HepG2 (cell line): ENCODE measurements around the gene SYNM. TPM values are rescaled to one million over a fixed set of nuclear protein-coding genes. Genes with fewer than 3 reads are reported as not detected.

ENCODE experiments used
- CBX2 ChIP-seq, 2 experiments: fragments of 200-600 bp in 1 of 2; sonication (generic); formaldehyde crosslinking in 1 of 2; IDR thresholded peaks; 2 replicates each; pipeline versions ENCODE4 v1.7.0 to v1.8.1; 2018 to 2022; ENCODE audit warnings: low read depth in 2 of 2, low read length in 1 of 2, mild to moderate bottlenecking in 1 of 2, missing genetic modification reagents in 1 of 2
- CENPX ChIP-seq: sonication (generic); formaldehyde crosslinking; IDR thresholded peaks from 2 replicates; pipeline ENCODE4 v1.9.0; 2021; ENCODE audit warnings: mild to moderate bottlenecking, missing genetic modification reagents, moderate library complexity
- E2F1 ChIP-seq: sonication (generic); formaldehyde crosslinking; IDR thresholded peaks from 2 replicates; pipeline ENCODE4 v1.5.0; 2020; ENCODE audit warnings: missing genetic modification reagents
- EHMT2 ChIP-seq: fragments of 200-600 bp; sonication (generic); IDR thresholded peaks from 2 replicates; pipeline ENCODE4 v1.7.0; 2017; ENCODE audit warnings: antibody characterized with exemption, low read depth, low read length, borderline replicate concordance
- JUND ChIP-seq: sonication (generic); formaldehyde crosslinking; IDR thresholded peaks from 2 replicates; pipeline ENCODE4 v1.8.0; 2022; ENCODE audit warnings: mild to moderate bottlenecking, missing genetic modification reagents
- KAT7 ChIP-seq: IDR thresholded peaks from 2 replicates; pipeline ENCODE4 v1.6.1; 2018; ENCODE audit warnings: borderline replicate concordance, missing compliant biosample characterization
- KDM3A ChIP-seq: IDR thresholded peaks from 2 replicates; pipeline ENCODE4 v1.6.1; 2018; ENCODE audit warnings: low read depth, missing compliant biosample characterization
- MED13 ChIP-seq: sonication (generic); formaldehyde crosslinking; IDR thresholded peaks from 2 replicates; pipeline ENCODE4 v1.5.0; 2020; ENCODE audit warnings: missing genetic modification reagents
- NFE2L2 ChIP-seq: fragments of 150-350 bp; IDR thresholded peaks from 2 replicates; pipeline ENCODE4 v1.6.1; 2014; ENCODE audit warnings: low read length
- NR0B2 ChIP-seq: sonication (generic); formaldehyde crosslinking; IDR thresholded peaks from 2 replicates; pipeline ENCODE4 v1.4.0; 2020; ENCODE audit warnings: mild to moderate bottlenecking, missing genetic modification reagents
- PBX3 ChIP-seq: sonication (generic); formaldehyde crosslinking; IDR thresholded peaks from 2 replicates; pipeline ENCODE4 v1.8.1; 2023; ENCODE audit warnings: missing genetic modification reagents, inconsistent platforms, borderline replicate concordance
- RAD51 ChIP-seq: fragments of 450-650 bp; IDR thresholded peaks from 2 replicates; pipeline ENCODE4 v1.6.1; 2016; ENCODE audit warnings: borderline replicate concordance
- SCMH1 ChIP-seq: sonication (generic); formaldehyde crosslinking; IDR thresholded peaks from 2 replicates; pipeline ENCODE4 v1.9.0; 2021; ENCODE audit warnings: missing genetic modification reagents, mild to moderate bottlenecking, borderline replicate concordance
- TAF1 ChIP-seq: sonication (generic); formaldehyde crosslinking; IDR thresholded peaks from 2 replicates; pipeline ENCODE4 v1.4.0; 2020; ENCODE audit warnings: missing genetic modification reagents
- TFDP2 ChIP-seq: sonication (generic); formaldehyde crosslinking; IDR thresholded peaks from 2 replicates; pipeline ENCODE4 v1.4.0; 2020; ENCODE audit warnings: missing genetic modification reagents
- ZBTB14 ChIP-seq: sonication (generic); formaldehyde crosslinking; IDR thresholded peaks from 2 replicates; pipeline ENCODE4 v1.4.0; 2020; ENCODE audit warnings: missing genetic modification reagents
- ZFY ChIP-seq: sonication (generic); formaldehyde crosslinking; IDR thresholded peaks from 2 replicates; pipeline ENCODE4 v1.4.0; 2020; ENCODE audit warnings: missing genetic modification reagents
- ZNF274 ChIP-seq: sonication (generic); formaldehyde crosslinking; IDR thresholded peaks from 2 replicates; pipeline ENCODE4 v1.5.1; 2020; ENCODE audit warnings: mild to moderate bottlenecking, missing genetic modification reagents
- ZNF546 ChIP-seq: sonication (generic); formaldehyde crosslinking; conservative IDR thresholded peaks from 2 replicates; pipeline ENCODE4 v1.8.1; 2023; ENCODE audit warnings: mild to moderate bottlenecking, missing genetic modification reagents
- ZNF644 ChIP-seq: IDR thresholded peaks from 2 replicates; pipeline ENCODE4 v1.6.1; 2016; ENCODE audit warnings: low read depth
- ZNF788 ChIP-seq: sonication (generic); formaldehyde crosslinking; IDR thresholded peaks from 2 replicates; pipeline ENCODE4 v1.5.0; 2020; ENCODE audit warnings: mild to moderate bottlenecking, missing genetic modification reagents, borderline replicate concordance
- ZSCAN20 ChIP-seq: sonication (generic); formaldehyde crosslinking; IDR thresholded peaks from 2 replicates; pipeline ENCODE4 v1.4.0; 2020; ENCODE audit warnings: missing genetic modification reagents, mild to moderate bottlenecking, borderline replicate concordance
- ZSCAN5A ChIP-seq: sonication (generic); formaldehyde crosslinking; IDR thresholded peaks from 2 replicates; pipeline ENCODE4 v1.8.0; 2022; ENCODE audit warnings: mild to moderate bottlenecking, missing genetic modification reagents, borderline replicate concordance
- polyA plus RNA-seq, 8 experiments: library from polyadenylated mRNA; depleted of rRNA in 3 of 8; stranded (reverse) in 7 of 8; unstranded in 1 of 8; fragments of >200 nt; fragmentation: Illumina TruSeq in 4 of 8; extraction: Trizol in 4 of 8; gene quantifications; 2 replicates each; pipeline versions ENCODE4 v1.2.1 to v1.2.3, GENCODE V29; 2011 to 2016; ENCODE audit warnings: low read depth in 4 of 8, missing spikeins in 1 of 8, mixed read lengths in 1 of 8; ENCODE audit not compliant: insufficient read depth in 1 of 8
- total RNA-seq, 5 experiments: library from RNA; depleted of rRNA; stranded (reverse); fragments of >200 nt; fragmentation: Illumina TruSeq; extraction: Trizol; gene quantifications; 2 replicates each; pipeline ENCODE4 v1.2.3, GENCODE V29; 2016; ENCODE audit warnings: low read depth in 1 of 5

The SYNM gene
- total and polyA plus RNA-seq, 2 of the 13 experiments (the other 11 are each of a cell fraction or from before 2014, with no cell fraction given), result 1.1 to 3.7 TPM

GRCh38 chr15:99131441-99132023 is 26.7 kb downstream of the SYNM start (continued):
- TF ChIP-seq RAD51 (no peak), ZNF546 (no peak), CENPX (no peak), JUND (CRISPR knock-in tag) (peak; percentile 16; the same call in 1 of the 2 replicates), PBX3 (CRISPR knock-in tag) (no peak), ZFY (CRISPR knock-in tag) (peak; percentile 67), TFDP2 (CRISPR knock-in tag) (peak; percentile 32; the same call in 1 of the 2 replicates), E2F1 (CRISPR knock-in tag) (no peak), EHMT2 (no peak), NR0B2 (CRISPR knock-in tag) (0 out of 2 replicates have a peak, but pooled peaks have one; percentile 37), ZNF788 (CRISPR knock-in tag) (no peak; the same call in 1 of the 2 replicates), TAF1 (no peak), ZSCAN5A (CRISPR knock-in tag) (no peak), MED13 (CRISPR knock-in tag) (no peak), SCMH1 (CRISPR knock-in tag) (no peak), ZSCAN20 (CRISPR knock-in tag) (no peak), KDM3A (CRISPR knock-in tag) (no peak), NFE2L2 (no peak), ZBTB14 (CRISPR knock-in tag) (no peak), ZNF644 (CRISPR knock-in tag) (peak; percentile 74), CBX2 (IDR thresholded peaks at IDR 0.05; ENCODE audit: low read depth, low read length) (no peak), CBX2 (CRISPR knock-in tag; IDR thresholded peaks at IDR 0.05; ENCODE audit: low read depth) (no peak), ZNF274 (CRISPR knock-in tag) (no peak), KAT7 (CRISPR knock-in tag) (no peak)
